Measurements from ENCODE around the gene FRMD4A.
"Not testable (repeated sequence)": the region's sequence is repeated elsewhere in the genome, so short reads cannot be mapped to it uniquely, and the experiment has no call there.

Gene FRMD4A

GRCh38 chr10:14042051-14042450, 288.7 kb downstream of the FRMD4A start:
- DNase-seq: not testable (repeated sequence)

DNA sequence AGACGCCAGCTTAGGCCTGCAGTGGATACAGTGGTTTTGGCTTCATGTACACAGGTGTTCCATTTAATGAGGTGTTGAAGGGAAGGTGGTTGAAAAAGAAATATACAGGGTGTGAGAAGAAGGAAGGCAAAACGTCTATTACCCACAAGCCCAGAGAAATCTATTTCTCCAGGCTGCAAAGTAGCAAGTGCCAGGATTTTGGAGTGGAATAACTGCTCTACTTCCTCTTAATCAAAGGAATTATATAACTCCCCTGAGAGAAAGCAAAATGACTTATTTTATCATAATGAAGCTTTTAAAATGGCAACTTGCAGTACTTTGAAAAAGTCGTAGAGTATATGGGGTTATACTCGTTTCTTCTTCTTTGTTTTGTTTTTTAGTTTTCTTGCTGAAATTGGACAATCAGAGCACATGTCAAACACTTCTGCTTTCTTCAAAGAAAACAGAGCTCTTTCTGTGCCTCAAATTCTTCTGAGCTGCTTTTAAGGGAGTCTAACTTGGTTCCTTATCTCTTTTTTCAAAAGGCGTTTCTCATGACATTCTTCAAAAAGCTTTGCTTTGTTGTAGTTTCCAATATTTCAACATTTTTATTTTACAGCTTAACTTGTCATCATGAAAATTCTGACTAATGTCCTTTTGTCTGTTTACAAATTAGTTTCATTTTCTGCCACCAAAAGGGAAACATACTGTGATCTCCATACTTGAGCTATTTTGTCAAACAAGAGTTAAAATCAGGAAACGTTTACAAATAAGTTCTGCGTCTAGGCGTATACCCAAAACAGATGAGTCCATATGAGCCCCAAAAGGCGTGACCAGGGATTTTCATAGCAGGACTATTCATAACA, 289.7 kb downstream of the FRMD4A start:
- DNase-seq: no peak

DNA sequence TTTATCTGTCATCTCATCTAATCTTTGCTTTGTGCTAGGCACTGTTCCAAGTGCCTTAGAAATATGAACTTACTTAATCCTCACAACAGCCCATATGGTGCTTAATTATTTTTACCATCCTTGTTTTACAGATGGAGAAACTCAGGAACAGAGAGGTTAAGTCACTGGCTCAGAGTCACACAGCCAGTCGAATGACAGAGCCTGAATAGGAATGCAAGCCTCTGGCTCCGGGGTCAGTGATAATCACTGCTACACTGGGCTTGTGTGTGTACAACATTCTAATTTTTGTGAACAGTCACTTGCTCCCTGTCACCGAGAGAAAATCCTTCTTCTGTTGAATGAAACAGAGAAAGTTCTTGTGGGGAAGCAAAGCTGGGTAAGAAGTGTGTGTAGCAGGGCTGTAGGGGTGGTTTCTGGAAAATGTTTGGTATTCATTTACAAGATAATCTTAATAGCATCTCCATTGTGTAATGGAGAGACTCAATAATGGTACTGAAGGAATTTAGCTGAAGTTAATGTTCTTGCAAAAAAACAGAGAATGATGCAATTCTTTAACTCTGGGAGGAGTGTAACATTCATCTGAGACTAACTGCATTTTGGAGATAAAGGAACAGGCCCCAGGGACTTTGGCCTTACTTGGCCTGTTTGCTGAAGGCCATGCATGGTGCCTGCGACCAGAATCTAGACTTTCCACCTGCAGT, 290.6 kb downstream of the FRMD4A start:
- DNase-seq: no peak

DNA sequence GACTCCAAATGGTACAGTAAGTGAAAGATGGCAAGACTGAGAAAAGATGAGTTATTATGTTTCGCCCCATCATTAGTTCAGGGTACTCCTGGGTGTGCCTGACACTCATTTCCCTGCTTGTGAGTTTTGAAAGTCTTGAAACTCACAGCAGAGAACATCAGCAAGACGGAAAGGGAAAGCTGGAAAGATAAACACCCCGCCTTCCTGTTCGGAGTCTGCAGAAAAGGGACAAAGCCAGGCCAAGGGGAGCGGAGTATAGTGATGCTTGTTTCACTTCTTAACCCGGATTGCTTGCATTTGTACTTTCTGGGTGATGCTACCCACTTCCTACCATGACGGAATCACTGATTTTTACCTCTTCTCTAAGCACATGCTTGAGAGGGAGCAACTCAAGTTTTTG, 294.5 kb downstream of the FRMD4A start:
- no peak for DNase-seq

DNA sequence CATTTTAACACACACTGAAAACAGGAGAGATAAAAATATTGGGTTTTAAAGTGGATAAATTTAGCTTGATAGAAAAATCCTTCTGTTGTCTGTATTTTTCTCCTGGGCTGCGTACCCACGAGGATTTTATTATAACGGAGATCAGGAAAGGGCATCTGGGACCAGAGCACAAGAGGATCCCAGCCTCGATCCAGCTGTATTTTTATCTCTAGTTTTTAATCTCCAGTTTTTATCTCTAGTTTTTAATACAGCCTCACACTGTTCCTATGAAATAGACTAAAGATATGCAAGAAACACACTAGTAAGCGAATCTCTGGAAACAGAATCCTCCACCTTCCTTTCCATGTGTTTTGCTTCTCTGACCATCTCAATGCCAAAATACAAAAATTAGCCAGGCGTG, 295.2 kb downstream of the FRMD4A start:
- DNase-seq: no peak

GRCh38 chr10:14032406-14032998, 298.2 kb downstream of the FRMD4A start:
- DNase-seq: peak; percentile 21

GRCh38 chr10:14026325-14026724, 304.4 kb downstream of the FRMD4A start:
- no peak for DNase-seq

GRCh38 chr10:14025283-14026189, 305.2 kb downstream of the FRMD4A start:
- DNase-seq: no peak

DNA sequence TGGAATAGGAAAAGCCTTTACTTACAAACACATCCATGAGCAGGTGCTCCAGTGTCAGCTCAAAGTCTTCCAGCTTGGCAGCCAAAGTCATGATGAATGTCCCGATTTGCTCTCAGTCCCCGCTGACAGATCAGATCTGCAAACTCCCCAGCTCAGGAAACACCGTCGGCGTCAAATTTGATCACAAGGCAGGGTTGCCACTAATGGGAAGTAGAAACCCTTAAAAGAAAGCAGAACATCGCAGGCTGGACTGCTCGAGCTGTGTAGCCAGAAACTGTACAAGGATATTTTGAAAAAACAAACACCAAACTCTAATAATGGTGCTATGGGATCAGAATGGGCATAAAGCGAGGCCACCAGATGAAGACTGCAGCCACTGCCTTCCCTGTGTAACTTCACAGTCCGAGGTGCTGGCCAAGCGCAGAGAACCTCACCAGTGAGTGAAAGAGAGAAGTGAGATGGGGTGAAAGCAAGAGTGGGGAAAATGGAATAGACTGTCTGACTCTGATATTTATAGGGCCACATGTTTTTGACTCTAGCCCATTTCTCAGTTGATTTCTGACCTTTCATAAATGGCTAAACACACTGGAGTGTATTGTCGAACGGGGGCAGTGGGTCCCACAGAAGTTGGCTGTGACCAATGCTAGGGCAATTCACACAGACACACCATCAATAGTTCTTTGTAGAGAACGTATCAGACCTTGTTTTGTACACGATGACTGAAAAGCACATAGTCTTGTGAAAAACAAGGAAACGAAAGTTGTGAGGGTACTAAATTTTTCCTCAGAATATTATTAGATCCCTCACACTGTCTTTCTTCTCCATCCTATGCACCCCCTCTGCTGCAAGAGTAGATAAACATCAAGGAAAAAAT, 306.2 kb downstream of the FRMD4A start:
- no peak for DNase-seq

- DNase-seq: no peak
Observed at GRCh38 chr10:14023673-14024328, 306.9 kb downstream of the FRMD4A start.

GRCh38 chr10:14022954-14023672, 307.6 kb downstream of the FRMD4A start:
- DNase-seq: no peak

- DNase-seq: no peak
Observed at GRCh38 chr10:14022052-14022451, 308.7 kb downstream of the FRMD4A start.

GRCh38 chr10:14020037-14020664, 310.6 kb downstream of the FRMD4A start:
- DNase-seq: no peak

DNA sequence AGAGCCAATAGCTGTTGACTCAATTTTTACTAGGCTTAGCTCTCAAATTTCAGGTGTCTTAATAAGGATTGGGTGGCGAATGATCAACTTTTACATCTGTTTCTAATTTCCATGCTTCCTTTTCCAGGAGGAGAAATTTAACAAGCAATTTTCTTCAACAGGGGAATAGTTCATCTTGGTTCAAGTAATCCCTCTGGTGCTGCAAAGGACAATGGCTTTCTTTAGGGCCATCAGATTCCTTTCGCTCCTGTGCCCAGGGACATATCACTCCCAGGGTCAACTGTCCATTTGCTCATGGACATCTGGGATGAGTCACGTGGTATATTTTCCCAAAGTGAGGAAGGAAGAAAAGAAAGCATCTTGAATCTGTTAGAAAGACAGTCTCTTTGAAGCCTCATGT, 313.3 kb downstream of the FRMD4A start:
- DNase-seq: no peak

GRCh38 chr10:14016931-14017333, 313.8 kb downstream of the FRMD4A start:
- DNase-seq: no peak

- no peak for DNase-seq
Observed at GRCh38 chr10:14016011-14016536, 314.6 kb downstream of the FRMD4A start.

DNA sequence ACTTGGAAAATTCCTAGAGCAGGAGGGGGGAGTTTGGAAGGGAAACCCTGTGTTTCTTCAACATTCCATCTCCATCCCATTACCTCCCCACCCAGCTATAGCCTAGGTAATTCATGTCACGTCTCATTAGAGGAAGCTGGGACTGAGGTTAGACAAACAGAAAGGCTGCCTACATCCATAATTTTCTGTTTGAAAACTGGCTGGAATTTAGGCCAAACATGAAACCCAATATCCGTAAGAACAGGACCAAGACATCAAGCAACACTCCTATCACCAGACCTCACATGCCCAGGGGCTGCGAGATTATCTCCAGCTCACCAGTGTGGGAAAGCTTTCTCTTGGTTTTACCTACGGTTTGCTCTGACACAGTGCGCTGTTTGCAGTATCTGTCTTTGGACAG, 316.3 kb downstream of the FRMD4A start:
- DNase-seq: no peak

- no peak for DNase-seq
Observed at GRCh38 chr10:14010769-14011574, 319.8 kb downstream of the FRMD4A start.

DNA sequence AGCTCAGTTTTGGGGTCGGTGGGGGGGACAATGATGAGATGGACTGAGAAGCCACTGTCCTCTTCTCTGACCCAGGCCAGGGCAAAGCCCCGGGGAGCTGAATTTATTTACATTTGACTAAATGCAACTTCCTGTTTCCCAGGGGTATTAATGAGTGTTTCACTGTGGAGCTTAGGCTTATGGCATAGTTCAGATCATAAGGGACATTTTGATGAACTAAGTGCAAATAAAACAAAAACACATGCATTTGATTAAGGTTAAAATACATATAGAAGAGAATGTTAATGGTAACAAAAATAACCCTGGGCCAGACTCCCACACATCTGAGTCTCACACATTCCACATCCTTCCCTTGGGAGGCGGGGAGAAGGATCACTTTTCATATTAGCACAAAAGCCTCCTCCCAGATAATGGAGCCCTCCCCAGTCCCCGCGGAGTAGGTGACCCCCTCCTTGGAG, 320.6 kb downstream of the FRMD4A start:
- no peak for DNase-seq

All from central memory CD4-positive, alpha-beta T cell (primary cell).